H9 (cell line): Measurements from ENCODE around the gene CACNA2D4. TPM values are rescaled to one million over a fixed set of nuclear protein-coding genes. Genes with fewer than 3 reads are reported as not detected.

Source experiments
- DNase-seq: peaks from one replicate; pipeline ENCODE4 v3.0.0-alpha.2; 2017
- H2AFZ ChIP-seq: one replicate; pipeline ENCODE4 v1.6.1; 2013; ENCODE audit warnings: mild to moderate bottlenecking, low read length, control low read depth, moderate library complexity
- H2AK5ac ChIP-seq: 2 replicates; pipeline ENCODE4 v1.6.1; 2013; ENCODE audit warnings: low read length, control low read depth, mixed read lengths; ENCODE audit not compliant: insufficient read length
- H2BK120ac ChIP-seq: one replicate; pipeline ENCODE4 v1.6.1; 2013; ENCODE audit warnings: low read depth, mild to moderate bottlenecking, low read length, control low read depth, inconsistent platforms; ENCODE audit not compliant: poor library complexity, severe bottlenecking
- H2BK12ac ChIP-seq: 2 replicates; pipeline ENCODE4 v1.6.1; 2013; ENCODE audit warnings: low read length, control low read depth, mixed read lengths, low read depth; ENCODE audit not compliant: insufficient read length
- H2BK15ac ChIP-seq: 2 replicates; pipeline ENCODE4 v1.6.1; 2013; ENCODE audit warnings: low read depth, low read length, control low read depth
- H2BK20ac ChIP-seq: one replicate; pipeline ENCODE4 v1.6.1; 2013; ENCODE audit warnings: low read depth, mild to moderate bottlenecking, low read length, control low read depth, inconsistent platforms; ENCODE audit not compliant: poor library complexity, severe bottlenecking
- H2BK5ac ChIP-seq: 2 replicates; pipeline ENCODE4 v1.6.1; 2013; ENCODE audit warnings: low read length, control low read depth, mixed read lengths; ENCODE audit not compliant: insufficient read length
- H3K14ac ChIP-seq: 2 replicates; pipeline ENCODE4 v1.6.1; 2013; ENCODE audit warnings: low read length, control low read depth; ENCODE audit not compliant: insufficient read depth
- H3K18ac ChIP-seq: 2 replicates; pipeline ENCODE4 v1.6.1; 2013; ENCODE audit warnings: low read depth, mild to moderate bottlenecking, mixed read lengths, low read length, control low read depth; ENCODE audit not compliant: insufficient read length
- H3K23ac ChIP-seq: 2 replicates; pipeline ENCODE4 v1.6.1; 2013; ENCODE audit warnings: low read length, control low read depth, mixed read lengths, low read depth; ENCODE audit not compliant: insufficient read length
- H3K23me2 ChIP-seq: 2 replicates; pipeline ENCODE4 v1.6.1; 2013; ENCODE audit warnings: low read depth, mild to moderate bottlenecking, mixed read lengths, low read length, control low read depth; ENCODE audit not compliant: insufficient read length, poor library complexity, severe bottlenecking
- H3K27ac ChIP-seq: 2 replicates; pipeline ENCODE4 v1.5.1; 2013; ENCODE audit warnings: low read length, control low read depth, mixed read lengths, low read depth; ENCODE audit not compliant: insufficient read length
- H3K27me3 ChIP-seq: 2 replicates; pipeline ENCODE4 v1.6.1; 2013; ENCODE audit warnings: low read length, control low read depth, inconsistent platforms; ENCODE audit not compliant: insufficient read depth
- H3K4ac ChIP-seq: 2 replicates; pipeline ENCODE4 v1.6.1; 2013; ENCODE audit warnings: low read depth, mild to moderate bottlenecking, control low read depth, inconsistent platforms, low read length, moderate library complexity
- H3K4me1 ChIP-seq: 2 replicates; pipeline ENCODE4 v1.6.1; 2013; ENCODE audit warnings: low read length, control low read depth, inconsistent platforms; ENCODE audit not compliant: insufficient read depth
- H3K4me2 ChIP-seq: 2 replicates; pipeline ENCODE4 v1.6.1; 2013; ENCODE audit warnings: low read length, control low read depth, mixed read lengths; ENCODE audit not compliant: insufficient read length, insufficient read depth
- H3K56ac ChIP-seq: 2 replicates; pipeline ENCODE4 v1.6.1; 2013; ENCODE audit warnings: low read depth, mild to moderate bottlenecking, mixed read lengths, low read length, control low read depth; ENCODE audit not compliant: insufficient read length
- H3K79me1 ChIP-seq: 2 replicates; pipeline ENCODE4 v1.6.1; 2013; ENCODE audit warnings: low read depth, mild to moderate bottlenecking, moderate library complexity, low read length, control low read depth, inconsistent platforms; ENCODE audit not compliant: insufficient read depth, poor library complexity, severe bottlenecking
- H3K79me2 ChIP-seq: 2 replicates; pipeline ENCODE4 v1.6.1; 2013; ENCODE audit warnings: low read length, control low read depth, inconsistent platforms; ENCODE audit not compliant: insufficient read depth
- H3K9ac ChIP-seq: 2 replicates; pipeline ENCODE4 v1.6.1; 2013; ENCODE audit warnings: low read length, control low read depth, mixed read lengths; ENCODE audit not compliant: insufficient read length; ENCODE audit errors: extremely low read depth
- H3K9me3 ChIP-seq: one replicate; pipeline ENCODE4 v1.6.1; 2013; ENCODE audit warnings: low read depth, low read length, inconsistent platforms; ENCODE audit not compliant: control insufficient read depth
- H3T11ph ChIP-seq: one replicate; pipeline ENCODE4 v1.6.1; 2013; ENCODE audit warnings: mild to moderate bottlenecking, low read length, control low read depth, inconsistent platforms
- H4K20me1 ChIP-seq: one replicate; pipeline ENCODE4 v1.6.1; 2013; ENCODE audit not compliant: control insufficient read depth, insufficient read length, insufficient read depth
- H4K5ac ChIP-seq: 2 replicates; pipeline ENCODE4 v1.6.1; 2013; ENCODE audit warnings: low read depth, mild to moderate bottlenecking, mixed read lengths, low read length, control low read depth; ENCODE audit not compliant: insufficient read length
- H4K8ac ChIP-seq: replicated peaks from 2 replicates; pipeline ENCODE4 v1.6.1; 2013; ENCODE audit warnings: low read length, control low read depth, mixed read lengths, low read depth; ENCODE audit not compliant: insufficient read length
- H4K91ac ChIP-seq: 2 replicates; pipeline ENCODE4 v1.6.1; 2013; ENCODE audit warnings: low read depth, mild to moderate bottlenecking, moderate library complexity, mixed read lengths, low read length, control low read depth; ENCODE audit not compliant: insufficient read length
- H3K27ac Mint-ChIP-seq, 3 experiments: 2 replicates in 2 of 3; 3 replicates in 1 of 3; pipeline ENCODE4 v1.8.0; 2020 to 2021; ENCODE audit warnings: mixed read lengths in 3 of 3, mild to moderate bottlenecking in 1 of 3, moderate library complexity in 1 of 3
- H3K27me3 Mint-ChIP-seq: 2 replicates; pipeline ENCODE4 v1.8.0; 2021; ENCODE audit warnings: low read depth, mild to moderate bottlenecking, moderate library complexity, mixed read lengths
- H3K36me3 Mint-ChIP-seq, 3 experiments: 2 replicates in 2 of 3; 3 replicates in 1 of 3; pipeline ENCODE4 v1.8.0; 2020 to 2021; ENCODE audit warnings: low read depth in 3 of 3, mixed read lengths in 3 of 3; ENCODE audit not compliant: insufficient read depth in 1 of 3
- H3K4me1 Mint-ChIP-seq, 2 experiments: 2 replicates each; pipeline ENCODE4 v1.8.0; 2020; ENCODE audit warnings: mixed read lengths in 2 of 2
- H3K4me3 Mint-ChIP-seq, 2 experiments: 2 replicates in 1 of 2; 3 replicates in 1 of 2; pipeline ENCODE4 v1.8.0; 2020 to 2021; ENCODE audit warnings: mild to moderate bottlenecking in 2 of 2, mixed read lengths in 2 of 2, moderate library complexity in 1 of 2
- H3K9me3 Mint-ChIP-seq, 2 experiments: 2 replicates in 1 of 2; 3 replicates in 1 of 2; pipeline ENCODE4 v1.8.0; 2020; ENCODE audit warnings: mild to moderate bottlenecking in 2 of 2, mixed read lengths in 2 of 2, moderate library complexity in 1 of 2
- WGBS: extraction: QIAGEN DNeasy Blood & Tissue Kit; methylation state at CpG from one replicate; pipeline ENCODE4 v1.1.7; 2013; ENCODE audit warnings: missing lambda C conversion rate, low lambda C conversion rate, mixed read lengths; ENCODE audit not compliant: insufficient read length; ENCODE audit errors: extremely low coverage; 5-methylcytosine and 5-hydroxymethylcytosine counted together
- total RNA-seq: library from RNA; stranded (reverse); gene quantifications from 2 replicates; pipeline ENCODE4 v1.2.1, GENCODE V29; 2021
- TF ChIP-seq, protein P1 (sequence below): fragments of 200-600 bp; sonication (generic); conservative IDR thresholded peaks from 3 replicates; pipeline ENCODE4 v1.8.0; 2021; ENCODE audit warnings: antibody characterized with exemption, mild to moderate bottlenecking

The CACNA2D4 gene
- total RNA-seq, 1 experiment from 2014 or later = 0.79 TPM

DNA sequence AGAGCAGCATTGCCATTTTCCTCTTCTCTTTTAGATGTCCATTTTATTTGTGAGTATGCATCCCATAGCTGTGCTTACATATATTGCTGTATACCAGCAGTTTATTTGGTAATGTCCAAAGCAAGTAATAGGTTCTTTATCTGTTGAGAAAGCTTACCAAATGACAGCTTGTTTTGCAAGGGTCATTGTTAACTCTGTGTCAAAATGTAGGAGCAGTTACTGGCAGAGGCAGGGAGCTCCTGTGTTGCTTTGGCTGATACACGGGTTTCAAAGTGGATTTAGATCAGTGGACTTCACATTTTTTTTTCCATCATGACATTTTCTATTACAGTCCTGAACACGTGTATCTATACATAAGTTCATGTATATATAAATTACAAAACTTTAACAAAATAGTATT lies 136.2 kb downstream of the CACNA2D4 start:
- Histone ChIP-seq H3K27me3 (no peaks in the 10 kb centered on the region), H2BK5ac (no peak overlapping the region), H3K56ac (no peak overlapping the region), H2BK12ac (no peak overlapping the region), H4K91ac (no peak overlapping the region), H3K27ac (no peak overlapping the region), H3K23me2 (no peaks in the 10 kb centered on the region), H4K5ac (no peak overlapping the region), H2AK5ac (no peak overlapping the region), H3K23ac (no peak overlapping the region), H4K8ac (no peak overlapping the region), H3K9me3 (no peaks in the 10 kb centered on the region), H2BK120ac (no peak overlapping the region), H3K4me1 (no peaks in the 10 kb centered on the region; the same call in 1 of the 2 replicates), H3K9ac (no peak overlapping the region), H2BK20ac (no peak overlapping the region), H3K18ac (no peak overlapping the region), H2BK15ac (no peak overlapping the region), H3K14ac (no peak overlapping the region), H4K20me1 (no peaks in the 10 kb centered on the region), H3K4me2 (no peak overlapping the region), H3K4ac (no peak overlapping the region), H2AFZ (no peak overlapping the region), H3T11ph (no peak overlapping the region), H3K79me1 (peaks cover 3% of the 10 kb centered on the region), H3K79me2 (0 out of 2 replicates have a peak, but pooled peaks cover 3% of the 10 kb centered on the region)
- DNase-seq = no peak
- H3K36me3 Mint-ChIP-seq = peaks cover 10 to 46% (median 17%) of the 10 kb centered on the region in 3 experiments; a peak in 6 of 7 replicates
- TF ChIP-seq, protein P1, sequence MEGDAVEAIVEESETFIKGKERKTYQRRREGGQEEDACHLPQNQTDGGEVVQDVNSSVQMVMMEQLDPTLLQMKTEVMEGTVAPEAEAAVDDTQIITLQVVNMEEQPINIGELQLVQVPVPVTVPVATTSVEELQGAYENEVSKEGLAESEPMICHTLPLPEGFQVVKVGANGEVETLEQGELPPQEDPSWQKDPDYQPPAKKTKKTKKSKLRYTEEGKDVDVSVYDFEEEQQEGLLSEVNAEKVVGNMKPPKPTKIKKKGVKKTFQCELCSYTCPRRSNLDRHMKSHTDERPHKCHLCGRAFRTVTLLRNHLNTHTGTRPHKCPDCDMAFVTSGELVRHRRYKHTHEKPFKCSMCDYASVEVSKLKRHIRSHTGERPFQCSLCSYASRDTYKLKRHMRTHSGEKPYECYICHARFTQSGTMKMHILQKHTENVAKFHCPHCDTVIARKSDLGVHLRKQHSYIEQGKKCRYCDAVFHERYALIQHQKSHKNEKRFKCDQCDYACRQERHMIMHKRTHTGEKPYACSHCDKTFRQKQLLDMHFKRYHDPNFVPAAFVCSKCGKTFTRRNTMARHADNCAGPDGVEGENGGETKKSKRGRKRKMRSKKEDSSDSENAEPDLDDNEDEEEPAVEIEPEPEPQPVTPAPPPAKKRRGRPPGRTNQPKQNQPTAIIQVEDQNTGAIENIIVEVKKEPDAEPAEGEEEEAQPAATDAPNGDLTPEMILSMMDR = no peak
- H3K27ac Mint-ChIP-seq = no peak overlapping the region
- no peaks in the 10 kb centered on the region; a peak in 1 of 4 replicates for H3K4me1 Mint-ChIP-seq
- no CpG with 5 or more reads among the region's 2 CpGs for WGBS
- H3K9me3 Mint-ChIP-seq = no peaks in the 10 kb centered on the region
- H3K4me3 Mint-ChIP-seq = no peak overlapping the region
- H3K27me3 Mint-ChIP-seq = no peaks in the 10 kb centered on the region
